Measurements from ENCODE around the gene MBD5.

GRCh38 chr2:148046802-148047201, 25.9 kb downstream of the MBD5 start:
- TF ChIP-seq CTCF (IDR thresholded peaks at IDR 0.05; ENCODE audit: low read depth, low read length, missing input control) (no peak), FOXA1 (IDR thresholded peaks at IDR 0.05) (no peak), REST (IDR thresholded peaks at IDR 0.05) (no peak), TAF1 (conservative IDR thresholded peaks at IDR 0.05) (no peak), SP1 (IDR thresholded peaks at IDR 0.05) (no peak), ATF3 (IDR thresholded peaks at IDR 0.05) (no peak), RAD21 (IDR thresholded peaks at IDR 0.05) (no peak), MAX (IDR thresholded peaks at IDR 0.05) (no peak), EGR1 (IDR thresholded peaks at IDR 0.05; ENCODE audit: low read depth in 2 of 2) (no peak)

Data from liver (tissue), 3 donors.